GM12878 (cell line): ENCODE measurements around the gene HOXB2. TPM values are rescaled to one million over a fixed set of nuclear protein-coding genes. Genes with fewer than 3 reads are reported as not detected.

Experiments used
- CBX3 ChIP-seq: fragments of 200-600 bp; sonication (generic); IDR thresholded peaks from 2 replicates; pipeline ENCODE4 v1.6.1; 2016; ENCODE audit warnings: low read depth, borderline replicate concordance
- CREM ChIP-seq: IDR thresholded peaks from 2 replicates; pipeline ENCODE4 v1.6.1; 2014; ENCODE audit warnings: antibody characterized with exemption, low read depth
- DPF2 ChIP-seq: fragments of 450-650 bp; IDR thresholded peaks from 2 replicates; pipeline ENCODE4 v1.6.1; 2017; ENCODE audit warnings: mild to moderate bottlenecking
- FOXK2 ChIP-seq: fragments of 450-650 bp; IDR thresholded peaks from 2 replicates; pipeline ENCODE4 v1.6.1; 2017; ENCODE audit warnings: mild to moderate bottlenecking, moderate library complexity
- GABPA ChIP-seq: IDR thresholded peaks from 2 replicates; pipeline ENCODE4 v1.6.1; 2014; ENCODE audit warnings: antibody characterized with exemption, low read depth, mild to moderate bottlenecking, inconsistent platforms
- GATAD2B ChIP-seq: fragments of 450-650 bp; conservative IDR thresholded peaks from 2 replicates; pipeline ENCODE4 v1.6.1; 2017; ENCODE audit warnings: low read depth, mild to moderate bottlenecking, moderate library complexity
- HCFC1 ChIP-seq: fragments of 150-350 bp; IDR thresholded peaks from 2 replicates; pipeline ENCODE4 v1.6.1; 2014; ENCODE audit warnings: low read length
- JUNB ChIP-seq: IDR thresholded peaks from 2 replicates; pipeline ENCODE4 v1.6.1; 2016; ENCODE audit warnings: antibody characterized with exemption, mild to moderate bottlenecking
- KAT2A ChIP-seq: conservative IDR thresholded peaks from 2 replicates; pipeline ENCODE4 v1.6.1; 2011; ENCODE audit warnings: low read depth, low read length; ENCODE audit not compliant: control insufficient read depth
- NR2C1 ChIP-seq: fragments of 450-650 bp; IDR thresholded peaks from 2 replicates; pipeline ENCODE4 v1.6.1; 2017; ENCODE audit warnings: antibody characterized with exemption, mild to moderate bottlenecking, moderate library complexity
- PAX8 ChIP-seq: fragments of 450-650 bp; IDR thresholded peaks from 2 replicates; pipeline ENCODE4 v1.6.1; 2017; ENCODE audit warnings: mild to moderate bottlenecking, moderate library complexity
- POLR2AphosphoS2 ChIP-seq: IDR thresholded peaks from 2 replicates; pipeline ENCODE4 v1.6.1; 2011; ENCODE audit warnings: low read depth, mild to moderate bottlenecking, low read length, improper control_type of control experiment, moderate library complexity
- RBBP5 ChIP-seq: fragments of 200-600 bp; sonication (generic); conservative IDR thresholded peaks from 2 replicates; pipeline ENCODE4 v1.6.1; 2016
- SMAD5 ChIP-seq: IDR thresholded peaks from 2 replicates; pipeline ENCODE4 v1.6.1; 2016; ENCODE audit warnings: antibody characterized with exemption, low read depth
- SMARCA5 ChIP-seq: fragments of 450-650 bp; IDR thresholded peaks from 2 replicates; pipeline ENCODE4 v1.6.1; 2017; ENCODE audit warnings: mild to moderate bottlenecking
- SMC3 ChIP-seq: IDR thresholded peaks from 2 replicates; pipeline ENCODE4 v1.6.1; 2011; ENCODE audit warnings: low read length, improper control_type of control experiment, borderline replicate concordance
- SREBF1 ChIP-seq: IDR thresholded peaks from 2 replicates; pipeline ENCODE4 v1.6.1; 2012; ENCODE audit warnings: mild to moderate bottlenecking, low read length
- SREBF2 ChIP-seq: IDR thresholded peaks from 2 replicates; pipeline ENCODE4 v1.6.1; 2012; ENCODE audit warnings: mild to moderate bottlenecking, low read length
- TARDBP ChIP-seq: IDR thresholded peaks from 2 replicates; pipeline ENCODE4 v1.6.1; 2016; ENCODE audit warnings: borderline replicate concordance
- TCF7 ChIP-seq: IDR thresholded peaks from 2 replicates; pipeline ENCODE4 v1.6.1; 2014; ENCODE audit warnings: antibody characterized with exemption, borderline replicate concordance
- WRNIP1 ChIP-seq: IDR thresholded peaks from 2 replicates; pipeline ENCODE4 v1.6.1; 2011; ENCODE audit warnings: low read depth, low read length, improper control_type of control experiment, borderline replicate concordance
- ZBTB33 ChIP-seq: fragments of 450-650 bp; IDR thresholded peaks from 2 replicates; pipeline ENCODE4 v1.6.1; 2017; ENCODE audit warnings: mild to moderate bottlenecking
- ZNF207 ChIP-seq: fragments of 450-650 bp; IDR thresholded peaks from 2 replicates; pipeline ENCODE4 v1.6.1; 2014; ENCODE audit warnings: antibody characterized with exemption, mild to moderate bottlenecking, borderline replicate concordance
- ZNF274 ChIP-seq: IDR thresholded peaks from one replicate; pipeline ENCODE4 v1.8.0; 2011; ENCODE audit not compliant: insufficient read length, insufficient read depth
- polyA plus RNA-seq, 11 experiments: library from polyadenylated mRNA; depleted of rRNA in 4 of 11; unstranded in 6 of 11; stranded (reverse) in 5 of 11; fragments of >200 nt; fragmentation: Nextera tagmentation in 4 of 11; fragmentation: Illumina TruSeq in 1 of 11; extraction: Ambion mirVana in 4 of 11; extraction: Trizol in 1 of 11; gene quantifications; 1 replicate in 1 of 11; 2 replicates in 10 of 11; pipeline versions ENCODE4 v1.2.1 to v1.2.3, GENCODE V29; 2011 to 2016; ENCODE audit warnings: inconsistent platforms in 2 of 11, missing spikeins in 2 of 11, low read depth in 1 of 11
- total RNA-seq, 4 experiments: library from RNA; depleted of rRNA in 3 of 4; stranded (reverse); fragments of >200 nt in 3 of 4; fragmentation: Illumina TruSeq in 1 of 4; extraction: Trizol in 1 of 4; gene quantifications; 2 replicates each; pipeline versions ENCODE4 v1.2.1 to v1.2.3, GENCODE V29; 2013 to 2021
- TF ChIP-seq, protein P1 (sequence below): IDR thresholded peaks from 2 replicates; pipeline ENCODE4 v1.6.1; 2012; ENCODE audit warnings: mild to moderate bottlenecking, low read depth, low read length
- TF ChIP-seq, protein P2 (sequence below): IDR thresholded peaks from 2 replicates; pipeline ENCODE4 v1.6.1; 2011; ENCODE audit warnings: mild to moderate bottlenecking, low read depth, low read length, moderate library complexity; ENCODE audit not compliant: insufficient replicate concordance

HOXB2 gene
- total and polyA plus RNA-seq, 10 of the 15 experiments (the other 5 are each of a cell fraction or from before 2014, with no cell fraction given) = 0.16 to 8.8 (median 2.3) TPM

DNA sequence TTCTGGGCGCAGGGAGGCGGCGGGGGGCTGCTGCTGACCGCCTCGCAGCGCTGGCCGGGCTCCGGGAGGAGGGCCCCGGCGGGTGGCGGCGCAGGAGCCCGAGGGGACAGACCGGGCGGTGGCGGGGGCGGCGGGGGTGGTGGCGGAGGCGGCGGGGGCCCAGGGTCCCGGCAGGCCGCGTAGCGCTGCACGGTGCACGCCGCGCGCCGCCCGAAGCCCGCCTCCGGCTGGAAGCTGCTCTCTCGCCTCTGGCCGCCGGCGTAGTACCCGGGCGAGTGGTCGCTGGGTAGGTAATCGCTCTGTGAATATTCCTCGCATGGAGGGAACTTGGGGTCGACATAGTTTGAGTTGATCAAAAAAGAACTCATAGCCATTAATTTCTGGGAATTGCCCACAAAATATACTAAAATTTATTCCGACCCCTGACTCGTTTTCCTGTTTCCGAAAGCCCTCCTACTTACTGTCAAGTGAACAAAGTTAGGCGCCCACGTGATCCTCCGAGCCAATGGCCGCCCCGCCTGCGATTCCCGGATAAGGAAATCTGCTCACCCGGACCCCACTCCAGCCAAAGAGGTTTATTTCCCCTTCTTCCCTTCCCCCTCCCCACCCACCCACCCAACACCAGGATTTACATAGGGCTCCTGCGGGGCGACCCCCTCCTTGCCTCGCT, 33.2 kb upstream of the HOXB2 start, which contains the start of gene HOXB4 (continued):
- TF ChIP-seq, protein P1, sequence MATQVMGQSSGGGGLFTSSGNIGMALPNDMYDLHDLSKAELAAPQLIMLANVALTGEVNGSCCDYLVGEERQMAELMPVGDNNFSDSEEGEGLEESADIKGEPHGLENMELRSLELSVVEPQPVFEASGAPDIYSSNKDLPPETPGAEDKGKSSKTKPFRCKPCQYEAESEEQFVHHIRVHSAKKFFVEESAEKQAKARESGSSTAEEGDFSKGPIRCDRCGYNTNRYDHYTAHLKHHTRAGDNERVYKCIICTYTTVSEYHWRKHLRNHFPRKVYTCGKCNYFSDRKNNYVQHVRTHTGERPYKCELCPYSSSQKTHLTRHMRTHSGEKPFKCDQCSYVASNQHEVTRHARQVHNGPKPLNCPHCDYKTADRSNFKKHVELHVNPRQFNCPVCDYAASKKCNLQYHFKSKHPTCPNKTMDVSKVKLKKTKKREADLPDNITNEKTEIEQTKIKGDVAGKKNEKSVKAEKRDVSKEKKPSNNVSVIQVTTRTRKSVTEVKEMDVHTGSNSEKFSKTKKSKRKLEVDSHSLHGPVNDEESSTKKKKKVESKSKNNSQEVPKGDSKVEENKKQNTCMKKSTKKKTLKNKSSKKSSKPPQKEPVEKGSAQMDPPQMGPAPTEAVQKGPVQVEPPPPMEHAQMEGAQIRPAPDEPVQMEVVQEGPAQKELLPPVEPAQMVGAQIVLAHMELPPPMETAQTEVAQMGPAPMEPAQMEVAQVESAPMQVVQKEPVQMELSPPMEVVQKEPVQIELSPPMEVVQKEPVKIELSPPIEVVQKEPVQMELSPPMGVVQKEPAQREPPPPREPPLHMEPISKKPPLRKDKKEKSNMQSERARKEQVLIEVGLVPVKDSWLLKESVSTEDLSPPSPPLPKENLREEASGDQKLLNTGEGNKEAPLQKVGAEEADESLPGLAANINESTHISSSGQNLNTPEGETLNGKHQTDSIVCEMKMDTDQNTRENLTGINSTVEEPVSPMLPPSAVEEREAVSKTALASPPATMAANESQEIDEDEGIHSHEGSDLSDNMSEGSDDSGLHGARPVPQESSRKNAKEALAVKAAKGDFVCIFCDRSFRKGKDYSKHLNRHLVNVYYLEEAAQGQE = no peak
- TF ChIP-seq WRNIP1 (no peak), SREBF1 (no peak), SREBF2 (no peak), GABPA (no peak), TCF7 (no peak), SMARCA5 (no peak), HCFC1 (no peak), ZBTB33 (no peak), SMC3 (no peak), ZNF274 (no peak), FOXK2 (no peak), CREM (no peak), TARDBP (no peak), RBBP5 (no peak), GATAD2B (no peak), JUNB (no peak), POLR2AphosphoS2 (0 out of 2 replicates have a peak, but pooled peaks have one; percentile 31), DPF2 (0 out of 2 replicates have a peak, but pooled peaks have one; percentile 15), PAX8 (no peak), CBX3 (no peak), KAT2A (no peak), NR2C1 (no peak), SMAD5 (no peak), ZNF207 (no peak)
- TF ChIP-seq, protein P2, sequence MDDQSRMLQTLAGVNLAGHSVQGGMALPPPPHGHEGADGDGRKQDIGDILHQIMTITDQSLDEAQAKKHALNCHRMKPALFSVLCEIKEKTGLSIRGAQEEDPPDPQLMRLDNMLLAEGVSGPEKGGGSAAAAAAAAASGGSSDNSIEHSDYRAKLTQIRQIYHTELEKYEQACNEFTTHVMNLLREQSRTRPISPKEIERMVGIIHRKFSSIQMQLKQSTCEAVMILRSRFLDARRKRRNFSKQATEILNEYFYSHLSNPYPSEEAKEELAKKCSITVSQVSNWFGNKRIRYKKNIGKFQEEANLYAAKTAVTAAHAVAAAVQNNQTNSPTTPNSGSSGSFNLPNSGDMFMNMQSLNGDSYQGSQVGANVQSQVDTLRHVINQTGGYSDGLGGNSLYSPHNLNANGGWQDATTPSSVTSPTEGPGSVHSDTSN = no peak
